ENCODE data around the gene USP31. TPM values are rescaled to one million over a fixed set of nuclear protein-coding genes. Genes with fewer than 3 reads are reported as not detected.
A peak's percentile ranks its signal among the peaks of the same experiment; 100 is the strongest.

USP31 gene
- total RNA-seq, 5 donors from 2014 or later (not counting 1 experiment from before 2014, with no cell fraction given), result 4.1 to 6.4 (median 5.6) TPM

DNA sequence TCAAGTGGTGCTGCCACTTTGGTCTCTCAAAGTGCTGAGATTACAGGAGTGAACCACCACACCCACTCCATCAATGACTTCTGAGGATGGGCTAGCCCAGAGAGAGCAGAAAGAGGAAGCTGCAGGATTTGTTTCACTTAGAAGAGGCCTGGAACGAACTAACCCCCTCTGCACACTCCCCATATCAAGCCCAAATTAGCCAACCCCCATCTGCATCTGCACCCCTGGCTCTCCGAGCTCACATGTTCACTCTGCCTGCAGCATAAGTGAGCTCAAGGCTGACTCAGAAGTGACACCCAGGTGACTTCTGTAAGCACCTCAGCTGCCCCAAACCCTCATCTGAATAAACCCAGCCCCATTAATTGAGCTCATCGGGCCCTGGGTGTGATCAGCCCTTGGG lies 38.1 kb upstream of the USP31 start:
- no peak overlapping the region for H3K4me3 ChIP-seq (ENCODE audit: control insufficient read depth in 1 of 2, extremely low read depth in 1 of 2, low read length in 1 of 2)
- H3K4me3 Mint-ChIP-seq, result no peak overlapping the region
- CTCF ChIA-PET, result no interaction called here
- peaks cover 16 to 42% of the 10 kb centered on the region in 2 experiments for H3K27me3 ChIP-seq (replicated peaks in 1 of 2; ENCODE audit: control insufficient read depth in 2 of 2, extremely low read depth in 1 of 2, insufficient read depth in 2 of 2, low read length in 1 of 2)
- H3K27ac ChIP-seq (ENCODE audit: low read length), result no peak overlapping the region
- H3K9me3 ChIP-seq, result no peaks in the 10 kb centered on the region
- no peak overlapping the region for H3K27ac Mint-ChIP-seq
- POLR2A ChIA-PET, result interaction anchor here in 1 of 2 donors (0.6 kb wide), 1 partner anchor 10 kb away, joined by 7 read pairs; no protein-coding TSS in a partner anchor
- ATAC-seq (replicated peaks in 1 of 4) (no peak), DNase-seq (no peak)
- no peaks in the 10 kb centered on the region for H3K36me3 Mint-ChIP-seq
- peaks cover 46 to 61% of the 10 kb centered on the region in 2 donors for H3K27me3 Mint-ChIP-seq
- no CpG with 5 or more reads among the region's 3 CpGs for WGBS (ENCODE audit: insufficient coverage)
- no peaks in the 10 kb centered on the region for H3K36me3 ChIP-seq (ENCODE audit: control insufficient read depth in 2 of 2, extremely low read depth in 1 of 2, insufficient read depth in 1 of 2, low read length in 1 of 2)
- peaks cover 0 to 8% of the 10 kb centered on the region in 2 experiments for H3K4me1 ChIP-seq (ENCODE audit: control insufficient read depth in 1 of 2, extremely low read depth in 1 of 2, insufficient read depth in 2 of 2, low read length in 2 of 2)
- H3K4me1 Mint-ChIP-seq, result peaks cover under 1 to 3% (median 2%) of the 10 kb centered on the region in 3 donors
- no peaks in the 10 kb centered on the region for H3K9me3 Mint-ChIP-seq

DNA sequence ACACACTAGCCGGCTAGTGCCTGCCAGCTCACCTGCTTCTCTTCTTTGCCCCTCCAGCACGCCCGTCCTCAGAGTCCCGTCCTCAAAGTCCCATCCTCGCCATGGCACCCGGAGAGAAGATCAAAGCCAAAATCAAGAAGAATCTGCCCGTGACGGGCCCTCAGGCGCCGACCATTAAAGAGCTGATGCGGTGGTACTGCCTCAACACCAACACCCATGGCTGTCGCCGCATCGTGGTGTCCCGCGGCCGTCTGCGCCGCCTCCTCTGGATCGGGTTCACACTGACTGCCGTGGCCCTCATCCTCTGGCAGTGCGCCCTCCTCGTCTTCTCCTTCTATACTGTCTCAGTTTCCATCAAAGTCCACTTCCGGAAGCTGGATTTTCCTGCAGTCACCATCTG lies 36.9 kb upstream of the USP31 start:
- Mint-ChIP-seq H3K27ac (no peak overlapping the region), H3K27me3 (peaks cover 55 to 61% of the 10 kb centered on the region in 2 donors)
- POLR2A ChIA-PET, result no interaction called here

DNA sequence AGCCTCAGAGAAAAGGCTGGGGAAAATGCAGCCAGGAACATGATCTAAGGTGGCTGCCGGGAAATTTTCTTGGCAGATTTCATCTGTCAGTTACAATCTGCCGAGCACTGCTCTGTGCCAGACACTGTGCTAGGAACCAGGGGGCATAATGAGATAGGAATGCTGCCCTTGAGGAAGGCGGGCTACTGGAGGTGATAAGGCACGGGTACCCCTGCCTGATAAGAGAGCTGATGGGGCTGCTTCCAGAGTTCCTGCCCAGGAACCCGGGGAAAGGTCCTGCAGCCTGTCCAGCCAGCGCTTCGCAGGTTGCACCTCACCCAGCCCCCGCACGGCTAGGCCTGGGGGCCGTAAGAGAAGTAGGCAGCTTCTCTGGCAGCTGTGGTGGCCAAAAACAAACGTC lies 36.4 kb upstream of the USP31 start:
- Histone ChIP-seq H3K27ac (ENCODE audit: low read length) (no peak overlapping the region), H3K36me3 (ENCODE audit: control insufficient read depth in 2 of 2, extremely low read depth in 1 of 2, insufficient read depth in 1 of 2, low read length in 1 of 2) (no peaks in the 10 kb centered on the region), H3K9me3 (no peaks in the 10 kb centered on the region), H3K4me1 (ENCODE audit: control insufficient read depth in 1 of 2, extremely low read depth in 1 of 2, insufficient read depth in 2 of 2, low read length in 2 of 2) (peaks cover 0 to 14% of the 10 kb centered on the region in 2 experiments), H3K27me3 (replicated peaks in 1 of 2; ENCODE audit: control insufficient read depth in 2 of 2, extremely low read depth in 1 of 2, insufficient read depth in 2 of 2, low read length in 1 of 2) (peaks cover 18 to 57% of the 10 kb centered on the region in 2 experiments), H3K4me3 (ENCODE audit: control insufficient read depth in 1 of 2, extremely low read depth in 1 of 2, low read length in 1 of 2) (no peak overlapping the region)
- Mint-ChIP-seq H3K9me3 (no peaks in the 10 kb centered on the region), H3K36me3 (no peaks in the 10 kb centered on the region), H3K4me1 (peaks cover 10 to 13% (median 13%) of the 10 kb centered on the region in 3 donors), H3K27me3 (peaks cover 59 to 62% of the 10 kb centered on the region in 2 donors), H3K4me3 (no peak overlapping the region), H3K27ac (no peak overlapping the region)
- no peak for DNase-seq
- POLR2A ChIA-PET, result no interaction called here
- CTCF ChIA-PET, result no interaction called here
- no peak for ATAC-seq (replicated peaks in 1 of 4)
- WGBS (ENCODE audit: insufficient coverage), result 63% methylated on average over 10 of the region's 11 CpGs

More for the DNA sequence above, 36.9 kb upstream of the USP31 start:
- Histone ChIP-seq H3K27me3 (replicated peaks in 1 of 2; ENCODE audit: control insufficient read depth in 2 of 2, extremely low read depth in 1 of 2, insufficient read depth in 2 of 2, low read length in 1 of 2) (peaks cover 18 to 53% of the 10 kb centered on the region in 2 experiments), H3K27ac (ENCODE audit: low read length) (no peak overlapping the region), H3K4me3 (ENCODE audit: control insufficient read depth in 1 of 2, extremely low read depth in 1 of 2, low read length in 1 of 2) (no peak overlapping the region), H3K9me3 (no peaks in the 10 kb centered on the region), H3K4me1 (ENCODE audit: control insufficient read depth in 1 of 2, extremely low read depth in 1 of 2, insufficient read depth in 2 of 2, low read length in 2 of 2) (peaks cover 0 to 14% of the 10 kb centered on the region in 2 experiments), H3K36me3 (ENCODE audit: control insufficient read depth in 2 of 2, extremely low read depth in 1 of 2, insufficient read depth in 1 of 2, low read length in 1 of 2) (no peaks in the 10 kb centered on the region)
- CTCF ChIA-PET, result no interaction called here
- Mint-ChIP-seq H3K4me3 (no peak overlapping the region), H3K4me1 (peaks cover 10 to 13% (median 12%) of the 10 kb centered on the region in 3 donors), H3K9me3 (no peaks in the 10 kb centered on the region), H3K36me3 (no peaks in the 10 kb centered on the region)
- ATAC-seq (replicated peaks in 1 of 4) (no peak), DNase-seq (no peak)
- WGBS (ENCODE audit: insufficient coverage), result 81% methylated on average over 20 of the region's 24 CpGs

DNA sequence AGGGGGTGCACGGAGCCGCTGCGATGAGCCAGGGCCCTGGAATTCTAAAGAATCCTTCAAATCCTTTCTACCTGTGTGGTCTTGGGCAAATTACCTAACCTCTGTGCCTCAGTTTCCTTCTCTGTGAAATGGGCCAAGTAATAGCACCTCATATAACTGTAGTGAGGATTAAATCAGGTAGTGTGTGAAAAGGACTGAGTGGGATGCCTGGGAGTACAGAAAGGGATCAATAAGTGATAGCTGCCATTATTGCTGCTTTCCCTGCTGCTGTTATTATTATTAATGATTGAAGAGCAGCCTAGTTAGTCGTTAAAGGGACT lies 34.3 kb upstream of the USP31 start:
- Mint-ChIP-seq H3K36me3 (no peaks in the 10 kb centered on the region), H3K4me3 (peak overlapping the region in 1 of 3 donors; percentile 23), H3K9me3 (no peaks in the 10 kb centered on the region), H3K4me1 (peaks cover 10 to 13% (median 13%) of the 10 kb centered on the region in 3 donors), H3K27me3 (peaks cover 66 to 67% of the 10 kb centered on the region in 2 donors), H3K27ac (no peak overlapping the region)
- POLR2A ChIA-PET, result no interaction called here
- no peaks in the 10 kb centered on the region for H3K9me3 ChIP-seq
- no peak overlapping the region for H3K27ac ChIP-seq (ENCODE audit: low read length)
- ATAC-seq (replicated peaks in 1 of 4) (no peak), DNase-seq (no peak)
- H3K4me1 ChIP-seq (ENCODE audit: control insufficient read depth in 1 of 2, extremely low read depth in 1 of 2, insufficient read depth in 2 of 2, low read length in 2 of 2), result peaks cover 0 to 14% of the 10 kb centered on the region in 2 experiments
- H3K4me3 ChIP-seq (ENCODE audit: control insufficient read depth in 1 of 2, extremely low read depth in 1 of 2, low read length in 1 of 2), result no peak overlapping the region
- 28% methylated on average over 3 of the region's 4 CpGs for WGBS (ENCODE audit: insufficient coverage)
- CTCF ChIA-PET, result interaction anchor here in 1 of 2 donors (0.6 to 1.9 kb wide), 3 partner anchors 19 to 251 kb away, joined by 3 to 8 read pairs (median 5); no protein-coding TSS in a partner anchor
- H3K27me3 ChIP-seq (replicated peaks in 1 of 2; ENCODE audit: control insufficient read depth in 2 of 2, extremely low read depth in 1 of 2, insufficient read depth in 2 of 2, low read length in 1 of 2), result peaks cover 18 to 65% of the 10 kb centered on the region in 2 experiments
- H3K36me3 ChIP-seq (ENCODE audit: control insufficient read depth in 2 of 2, extremely low read depth in 1 of 2, insufficient read depth in 1 of 2, low read length in 1 of 2), result no peaks in the 10 kb centered on the region

DNA sequence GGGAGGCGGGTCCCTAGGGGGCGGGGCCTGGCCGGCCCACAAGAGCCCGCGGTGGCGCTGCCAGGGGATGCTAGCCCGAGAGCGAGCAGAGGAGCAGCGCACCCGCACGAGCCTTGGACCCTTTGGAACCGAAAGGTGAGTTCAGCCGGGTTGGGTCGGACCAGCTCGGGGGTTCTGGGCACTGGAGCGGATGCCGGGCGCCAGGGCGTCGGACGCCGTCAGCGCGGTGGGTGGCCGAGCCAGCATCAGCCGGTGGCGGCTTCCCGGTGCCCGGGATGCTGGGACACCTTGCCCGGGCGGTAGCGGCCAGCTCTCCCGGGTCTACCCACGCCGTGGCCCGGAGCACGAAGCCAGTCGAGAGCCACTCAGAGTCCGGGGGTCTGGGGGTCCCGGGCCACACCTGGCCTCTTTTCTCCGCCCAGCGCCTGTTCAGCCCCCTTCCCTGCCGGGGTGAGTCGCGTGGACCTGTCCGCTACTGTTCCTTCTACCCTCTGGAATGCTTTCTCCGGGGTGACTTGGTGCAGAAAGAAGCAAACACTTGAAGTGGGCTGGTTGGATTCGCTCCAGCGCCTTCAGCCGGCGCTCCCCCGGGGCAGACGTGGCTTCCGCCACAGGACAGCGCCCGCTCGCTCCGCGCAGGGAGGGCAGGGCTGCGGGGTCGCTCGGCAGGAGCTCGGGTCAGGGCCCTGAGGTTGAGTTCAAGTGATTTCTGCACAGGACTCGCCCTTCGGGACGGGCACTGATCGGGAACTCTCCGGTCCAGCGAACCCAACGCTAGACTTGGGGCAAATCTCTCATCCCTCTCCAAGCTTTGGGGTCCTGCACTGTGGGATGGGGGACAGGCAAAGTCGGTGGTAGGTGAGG lies 33.7 kb upstream of the USP31 start, which contains the start of gene SCNN1G:
SCNN1G (plus strand) TSS at position 67 of the 864 bp plus-strand sequence. CDS start 3,527 bp downstream, outside the sequence.
- Histone ChIP-seq H3K27me3 (replicated peaks in 1 of 2; ENCODE audit: control insufficient read depth in 2 of 2, extremely low read depth in 1 of 2, insufficient read depth in 2 of 2, low read length in 1 of 2) (peaks cover 18 to 67% of the 10 kb centered on the region in 2 experiments), H3K9me3 (no peaks in the 10 kb centered on the region), H3K27ac (ENCODE audit: low read length) (no peak within 1 kb of the TSS), H3K4me1 (ENCODE audit: control insufficient read depth in 1 of 2, extremely low read depth in 1 of 2, insufficient read depth in 2 of 2, low read length in 2 of 2) (peaks cover 0 to 14% of the 10 kb centered on the region in 2 experiments), H3K4me3 (ENCODE audit: control insufficient read depth in 1 of 2, extremely low read depth in 1 of 2, low read length in 1 of 2) (peak within 1 kb of the TSS in 1 of 2 donors; percentile 44), H3K36me3 (ENCODE audit: control insufficient read depth in 2 of 2, extremely low read depth in 1 of 2, insufficient read depth in 1 of 2, low read length in 1 of 2) (no peaks in the 10 kb centered on the region)
- Mint-ChIP-seq H3K27me3 (peaks cover 67 to 70% of the 10 kb centered on the region in 2 donors), H3K27ac (no peak within 1 kb of the TSS), H3K4me1 (peaks cover 10 to 13% (median 13%) of the 10 kb centered on the region in 3 donors), H3K36me3 (no peaks in the 10 kb centered on the region), H3K9me3 (no peaks in the 10 kb centered on the region), H3K4me3 (peak within 1 kb of the TSS in 2 of 3 donors; percentile 50 to 80)
- POLR2A ChIA-PET, result no interaction called here
- DNase-seq, result peak in 3 of 35 experiments; percentile 2 to 6 (median 5)
- WGBS (ENCODE audit: insufficient coverage), result 5% methylated on average over 61 of the region's 71 CpGs
- peak in 3 of 4 experiments; percentile 13 to 17 (median 17) for ATAC-seq (replicated peaks in 1 of 4)
- CTCF ChIA-PET, result interaction anchor here in 1 of 2 donors (1.4 to 1.9 kb wide), 2 partner anchors 32 to 251 kb away, joined by 3 to 8 read pairs; no protein-coding TSS in a partner anchor

DNA sequence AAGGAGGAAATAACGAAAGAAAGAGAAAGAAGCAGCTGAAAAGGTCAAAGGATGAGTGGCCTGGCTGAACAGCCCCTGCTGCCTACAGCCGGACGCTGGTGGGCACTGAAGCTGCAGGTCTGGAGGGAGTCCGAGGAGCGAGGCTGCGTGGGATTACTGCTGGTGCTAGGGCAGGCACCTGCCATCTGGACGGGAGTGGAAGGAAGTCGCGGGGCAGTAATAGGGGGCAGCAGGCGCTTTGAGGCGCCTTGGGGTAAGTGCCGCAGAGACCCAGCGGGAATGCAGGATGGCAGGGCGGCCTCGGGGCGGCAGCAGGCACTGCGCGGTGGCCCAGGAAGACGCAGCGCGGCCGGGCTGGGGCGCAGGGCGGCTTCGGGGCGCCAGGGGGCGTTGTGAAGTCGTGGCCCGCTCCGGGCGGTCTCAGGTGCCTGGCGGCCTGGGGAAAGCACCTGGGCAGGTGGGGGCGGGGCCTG lies 33.0 kb upstream of the USP31 start:
- Mint-ChIP-seq H3K27ac (no peak overlapping the region), H3K36me3 (no peaks in the 10 kb centered on the region), H3K27me3 (peaks cover 67 to 70% of the 10 kb centered on the region in 2 donors), H3K4me1 (peaks cover 10 to 13% (median 13%) of the 10 kb centered on the region in 3 donors), H3K9me3 (no peaks in the 10 kb centered on the region), H3K4me3 (peak overlapping the region in 2 of 3 donors; percentile 50 to 80)
- WGBS (ENCODE audit: insufficient coverage), result 6% methylated on average over 33 of the region's 33 CpGs
- Histone ChIP-seq H3K9me3 (no peaks in the 10 kb centered on the region), H3K27me3 (replicated peaks in 1 of 2; ENCODE audit: control insufficient read depth in 2 of 2, extremely low read depth in 1 of 2, insufficient read depth in 2 of 2, low read length in 1 of 2) (peaks cover 18 to 68% of the 10 kb centered on the region in 2 experiments), H3K27ac (ENCODE audit: low read length) (no peak overlapping the region), H3K4me3 (ENCODE audit: control insufficient read depth in 1 of 2, extremely low read depth in 1 of 2, low read length in 1 of 2) (peak overlapping the region in 1 of 2 donors; percentile 44), H3K36me3 (ENCODE audit: control insufficient read depth in 2 of 2, extremely low read depth in 1 of 2, insufficient read depth in 1 of 2, low read length in 1 of 2) (no peaks in the 10 kb centered on the region), H3K4me1 (ENCODE audit: control insufficient read depth in 1 of 2, extremely low read depth in 1 of 2, insufficient read depth in 2 of 2, low read length in 2 of 2) (peaks cover 0 to 14% of the 10 kb centered on the region in 2 experiments)
- CTCF ChIA-PET, result no interaction called here
- DNase-seq, result peak; percentile 41 to 83 (median 63)
- ATAC-seq (replicated peaks in 1 of 4), result peak; percentile 94 to 99 (median 96)
- POLR2A ChIA-PET, result no interaction called here

All from T-cell (primary cell).